ENCODE data around the gene PKN1. TPM values are rescaled to one million over a fixed set of nuclear protein-coding genes. Genes with fewer than 3 reads are reported as not detected.

PKN1 gene
- total and polyA plus RNA-seq, 9 of the 15 experiments (the other 6 are each of a cell fraction or from before 2014, with no cell fraction given): 0.30 to 228 (median 77.5) TPM

DNA sequence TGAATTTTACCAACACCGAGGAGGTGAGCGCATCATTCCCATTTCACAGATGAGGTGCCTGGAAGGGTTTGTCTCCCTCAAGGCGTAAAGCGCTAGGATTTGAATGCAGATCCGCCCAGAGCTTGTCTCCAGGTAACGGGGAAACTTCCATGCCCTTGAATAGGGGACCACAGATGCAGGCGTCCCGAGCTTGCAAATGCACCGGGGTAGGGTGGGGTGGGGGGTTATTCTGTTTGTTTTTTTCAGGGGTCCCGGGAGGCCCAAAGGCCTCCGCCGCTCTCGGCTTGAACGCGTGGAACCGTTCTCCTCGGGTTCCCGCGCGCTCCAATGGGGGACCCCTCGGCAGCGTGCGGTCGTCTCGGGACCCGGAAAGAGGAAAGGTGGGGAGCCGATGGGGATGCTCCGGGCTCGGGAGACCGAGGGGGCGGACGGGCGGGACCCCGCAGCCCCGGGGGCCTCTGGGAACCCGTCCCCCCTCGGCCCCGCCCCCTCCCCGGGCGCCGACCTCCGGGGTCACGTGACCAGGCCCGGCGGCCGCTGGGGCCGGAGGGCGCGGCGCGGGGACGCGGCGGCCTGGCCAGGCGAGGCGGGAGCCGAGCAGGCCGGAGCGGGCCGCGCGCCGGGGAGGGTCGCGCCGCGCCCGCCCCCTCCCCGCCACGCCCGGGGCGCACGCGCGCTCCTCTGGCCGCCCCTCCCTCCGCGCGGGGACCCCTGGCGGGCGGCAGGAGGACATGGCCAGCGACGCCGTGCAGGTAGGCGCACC lies at the start of gene PKN1 (continued):
- TF ChIP-seq, protein P1, sequence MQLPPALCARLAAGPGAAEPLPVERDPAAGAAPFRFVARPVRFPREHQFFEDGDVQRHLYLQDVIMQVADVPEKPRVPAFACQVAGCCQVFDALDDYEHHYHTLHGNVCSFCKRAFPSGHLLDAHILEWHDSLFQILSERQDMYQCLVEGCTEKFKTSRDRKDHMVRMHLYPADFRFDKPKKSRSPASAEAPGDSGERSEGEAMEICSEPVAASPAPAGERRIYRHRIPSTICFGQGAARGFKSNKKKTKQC (CRISPR knock-in tag; IDR thresholded peaks at IDR 0.05): no peak
- TF ChIP-seq, protein P2, sequence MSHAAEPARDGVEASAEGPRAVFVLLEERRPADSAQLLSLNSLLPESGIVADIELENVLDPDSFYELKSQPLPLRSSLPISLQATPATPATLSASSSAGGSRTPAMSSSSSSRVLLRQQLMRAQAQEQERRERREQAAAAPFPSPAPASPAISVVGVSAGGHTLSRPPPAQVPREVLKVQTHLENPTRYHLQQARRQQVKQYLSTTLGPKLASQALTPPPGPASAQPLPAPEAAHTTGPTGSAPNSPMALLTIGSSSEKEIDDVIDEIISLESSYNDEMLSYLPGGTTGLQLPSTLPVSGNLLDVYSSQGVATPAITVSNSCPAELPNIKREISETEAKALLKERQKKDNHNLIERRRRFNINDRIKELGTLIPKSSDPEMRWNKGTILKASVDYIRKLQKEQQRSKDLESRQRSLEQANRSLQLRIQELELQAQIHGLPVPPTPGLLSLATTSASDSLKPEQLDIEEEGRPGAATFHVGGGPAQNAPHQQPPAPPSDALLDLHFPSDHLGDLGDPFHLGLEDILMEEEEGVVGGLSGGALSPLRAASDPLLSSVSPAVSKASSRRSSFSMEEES (CRISPR knock-in tag; IDR thresholded peaks at IDR 0.05): peak; percentile 94

DNA sequence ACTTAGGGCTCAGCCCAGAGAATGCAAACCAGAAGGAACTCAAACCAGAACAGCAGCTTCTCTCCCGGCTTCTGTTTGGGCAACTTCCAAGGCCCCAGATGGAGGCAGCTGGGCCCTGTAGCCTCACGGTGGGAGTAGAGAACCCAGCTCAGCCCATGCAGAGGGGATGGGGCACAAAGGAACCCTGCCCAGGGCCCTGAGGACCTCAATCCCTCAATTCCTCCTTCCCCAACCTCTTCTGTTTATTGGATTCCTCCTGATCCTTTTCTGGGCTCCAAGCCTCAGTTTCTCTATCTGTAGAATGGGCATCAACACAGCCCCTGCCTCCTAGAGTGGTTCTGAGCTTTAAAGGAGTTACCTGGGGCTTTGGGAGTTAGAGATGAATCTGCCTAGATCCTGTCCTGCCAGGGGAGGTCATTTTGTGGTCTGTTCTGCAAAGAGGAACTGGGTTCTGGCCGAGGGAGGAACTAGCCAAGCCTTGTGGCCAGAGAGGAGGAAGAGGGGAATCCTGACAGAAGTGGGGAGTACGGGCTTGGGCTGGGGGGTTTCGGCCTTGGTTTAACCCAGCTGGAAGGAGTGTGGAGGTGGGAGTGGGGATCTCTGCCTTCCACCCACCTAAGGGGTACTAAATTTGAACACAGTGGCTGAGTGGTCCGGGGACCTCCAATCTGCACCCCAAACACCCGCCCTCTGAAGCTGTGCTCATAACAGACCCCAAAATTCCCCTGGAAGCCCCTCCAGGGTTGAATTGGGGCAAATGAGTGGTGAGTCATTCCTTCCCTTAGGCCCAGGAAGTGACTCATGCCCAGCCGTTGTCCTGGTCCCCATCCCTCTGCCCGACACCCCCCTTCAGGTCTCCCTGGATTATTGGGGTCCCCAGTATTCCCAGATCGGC lies 49.2 kb upstream of the PKN1 start:
- H3K4me1 ChIP-seq (replicated peaks in 1 of 2; ENCODE audit: control insufficient read depth in 2 of 2, insufficient read depth in 2 of 2, low read length in 2 of 2): peaks cover 26 to 54% of the 10 kb centered on the region in 2 experiments
- H3K79me2 ChIP-seq (ENCODE audit: control insufficient read depth, insufficient read depth, low read length): peaks cover 59% of the 10 kb centered on the region
- POLR2A ChIA-PET: interaction anchor here (0.6 to 4.9 kb wide), 9 partner anchors 8 to 247 kb away, joined by 3 to 27 read pairs (median 4); no protein-coding TSS in a partner anchor
- CTCF ChIA-PET (ENCODE audit: low intra/inter-chr PET ratio): no interaction called here
- FAIRE-seq (peak; percentile 74), ATAC-seq (peak; percentile 48), DNase-seq (ENCODE audit: extremely low read depth in 1 of 4, low spot score in 3 of 4) (peak; percentile 63 to 80 (median 68))
- no peaks in the 10 kb centered on the region for H3K9me3 ChIP-seq (replicated peaks; ENCODE audit: control insufficient read depth, insufficient read depth, low read depth, low read length)
- H3K9ac ChIP-seq (ENCODE audit: insufficient read depth in 1 of 2, low read depth in 2 of 2, low read length in 2 of 2): peak overlapping the region; percentile 85 to 86
- peak overlapping the region; percentile 91 for H3K27ac ChIP-seq (ENCODE audit: extremely low read depth, low read depth, low read length)
- 0 out of 2 replicates have a peak, but pooled peaks cover 4% of the 10 kb centered on the region for H4K20me1 ChIP-seq (replicated peaks; ENCODE audit: control insufficient read depth, insufficient read depth, low read length)
- H3K4me2 ChIP-seq (ENCODE audit: insufficient read depth, low read length): peak overlapping the region; percentile 83
- 0 out of 2 replicates have a peak overlapping the region, but pooled peaks have one; percentile 1 for H2AFZ ChIP-seq (ENCODE audit: low read depth, low read length)
- H3K9me1 ChIP-seq (ENCODE audit: control insufficient read depth, insufficient read depth, low read length): no peaks in the 10 kb centered on the region
- under 1% methylated on average over 9 of the region's 10 CpGs for WGBS (ENCODE audit: insufficient coverage, low coverage, missing lambda C conversion rate)
- in situ Hi-C loops (cut with MboI) (no loop called here), intact Hi-C loops (cut with micrococcal nuclease) (loop anchor here (2.0 kb wide), 1 partner anchor 21 kb away; no protein-coding TSS in a partner anchor)
- TSS peak; percentile 48 for BruUV-seq (replicated peaks)
- peak overlapping the region; percentile 64 for H3K4me3 ChIP-seq
- H3K36me3 ChIP-seq (ENCODE audit: control insufficient read depth, insufficient read depth, low read length): peaks cover 9% of the 10 kb centered on the region; the same call in 2 of the 3 replicates
- no peaks in the 10 kb centered on the region for H3K27me3 ChIP-seq (ENCODE audit: control insufficient read depth in 2 of 2, insufficient read depth in 2 of 2, low read length in 2 of 2)
- peak; percentile 75; the same call in 1 of the 2 replicates for TF ChIP-seq EP300 (IDR thresholded peaks at IDR 0.05; ENCODE audit: low read length)
- TF ChIP-seq, protein P3, sequence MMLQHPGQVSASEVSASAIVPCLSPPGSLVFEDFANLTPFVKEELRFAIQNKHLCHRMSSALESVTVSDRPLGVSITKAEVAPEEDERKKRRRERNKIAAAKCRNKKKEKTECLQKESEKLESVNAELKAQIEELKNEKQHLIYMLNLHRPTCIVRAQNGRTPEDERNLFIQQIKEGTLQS (IDR thresholded peaks at IDR 0.05): peak; percentile 99
- TF ChIP-seq, protein P3 (CRISPR knock-in tag; conservative IDR thresholded peaks at IDR 0.05): peak; percentile 80
- peak; percentile 94 for TF ChIP-seq JUNB (CRISPR knock-in tag; conservative IDR thresholded peaks at IDR 0.05)
- TF ChIP-seq FOSL1 (tag; conservative IDR thresholded peaks at IDR 0.05): peak; percentile 100
- no peak for TF ChIP-seq BCL6 (CRISPR knock-in tag; IDR thresholded peaks at IDR 0.05)
- TF ChIP-seq, protein P4, sequence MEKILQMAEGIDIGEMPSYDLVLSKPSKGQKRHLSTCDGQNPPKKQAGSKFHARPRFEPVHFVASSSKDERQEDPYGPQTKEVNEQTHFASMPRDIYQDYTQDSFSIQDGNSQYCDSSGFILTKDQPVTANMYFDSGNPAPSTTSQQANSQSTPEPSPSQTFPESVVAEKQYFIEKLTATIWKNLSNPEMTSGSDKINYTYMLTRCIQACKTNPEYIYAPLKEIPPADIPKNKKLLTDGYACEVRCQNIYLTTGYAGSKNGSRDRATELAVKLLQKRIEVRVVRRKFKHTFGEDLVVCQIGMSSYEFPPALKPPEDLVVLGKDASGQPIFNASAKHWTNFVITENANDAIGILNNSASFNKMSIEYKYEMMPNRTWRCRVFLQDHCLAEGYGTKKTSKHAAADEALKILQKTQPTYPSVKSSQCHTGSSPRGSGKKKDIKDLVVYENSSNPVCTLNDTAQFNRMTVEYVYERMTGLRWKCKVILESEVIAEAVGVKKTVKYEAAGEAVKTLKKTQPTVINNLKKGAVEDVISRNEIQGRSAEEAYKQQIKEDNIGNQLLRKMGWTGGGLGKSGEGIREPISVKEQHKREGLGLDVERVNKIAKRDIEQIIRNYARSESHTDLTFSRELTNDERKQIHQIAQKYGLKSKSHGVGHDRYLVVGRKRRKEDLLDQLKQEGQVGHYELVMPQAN (IDR thresholded peaks at IDR 0.05; ENCODE audit: borderline replicate concordance): 0 out of 2 replicates have a peak, but pooled peaks have one; percentile 27
- TF ChIP-seq EGR1 (conservative IDR thresholded peaks at IDR 0.05): 0 out of 2 replicates have a peak, but pooled peaks have one; percentile 4
- TF ChIP-seq ADNP (tag; IDR thresholded peaks at IDR 0.05): peak; percentile 94
- peak; percentile 99 for TF ChIP-seq SPI1 (IDR thresholded peaks at IDR 0.05; ENCODE audit: borderline replicate concordance, low read depth, low read length)
- TF ChIP-seq NFATC3 (IDR thresholded peaks at IDR 0.05): peak; percentile 78; the same call in 1 of the 2 replicates
